ENCODE results near the gene AURKAIP1.

DNA sequence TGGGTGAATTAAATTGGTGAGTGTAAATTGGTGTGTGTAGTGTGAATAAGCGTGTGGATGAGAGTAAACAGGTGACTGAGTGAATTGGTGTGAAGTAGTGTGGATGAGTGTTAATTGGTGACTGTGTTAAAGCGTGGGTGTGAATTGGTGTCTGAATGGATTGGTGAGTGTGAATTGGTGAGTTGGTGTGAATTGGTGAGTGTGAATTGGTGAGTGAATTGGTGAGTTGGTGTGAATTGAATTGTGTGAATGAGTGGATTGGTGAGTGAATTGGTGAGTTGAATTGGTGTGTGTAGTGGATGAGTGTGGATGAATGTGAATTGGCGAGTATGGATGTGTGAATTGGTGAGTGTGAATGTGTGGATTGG is 8.3 kb downstream of the AURKAIP1 start:
- no peak for TF ChIP-seq SIN3A (IDR thresholded peaks at IDR 0.05; ENCODE audit: borderline replicate concordance, insufficient read depth, low read length)
- no peak for TF ChIP-seq FOXP2 (optimal IDR thresholded peaks at IDR 0.05; ENCODE audit: borderline replicate concordance, extremely low read depth, extremely low read length, insufficient read depth)
- no peak for TF ChIP-seq POLR2AphosphoS5 (IDR thresholded peaks at IDR 0.05; ENCODE audit: low read depth, low read length)
- TF ChIP-seq TAF1 (IDR thresholded peaks at IDR 0.05; ENCODE audit: borderline replicate concordance, insufficient read depth, low read length), result no peak
- no peak for TF ChIP-seq REST (IDR thresholded peaks at IDR 0.05; ENCODE audit: insufficient read depth in 1 of 2, low read depth in 2 of 2, low read length in 2 of 2)

All from PFSK-1 (cell line).